HG02763 (cell line): ENCODE data around the gene AUP1.

Experiments used
- ATAC-seq: cut with Tn5 transposase; IDR thresholded peaks from one replicate; pipeline ENCODE4 v1.9.1; 2021; ENCODE audit warnings: mild to moderate bottlenecking, moderate library complexity; ENCODE audit not compliant: unreplicated experiment

Gene AUP1

GRCh38 chr2:74537140-74537539 is 7.6 kb upstream of the AUP1 start:
- ATAC-seq, result no peak

- no peak for ATAC-seq
Observed at GRCh38 chr2:74536166-74536950, 6.9 kb upstream of the AUP1 start.

GRCh38 chr2:74535440-74535965 is 6.0 kb upstream of the AUP1 start:
- ATAC-seq, result no peak

GRCh38 chr2:74534411-74534810 is 4.9 kb upstream of the AUP1 start:
- no peak for ATAC-seq

- ATAC-seq, result no peak
Observed at GRCh38 chr2:74533464-74533863, 4.0 kb upstream of the AUP1 start.

- ATAC-seq, result no peak
Observed at GRCh38 chr2:74532222-74532621, 2.7 kb upstream of the AUP1 start.

GRCh38 chr2:74531666-74532065 is 2.2 kb upstream of the AUP1 start:
- no peak for ATAC-seq

GRCh38 chr2:74530239-74531187 is 1.0 kb upstream of the AUP1 start:
- no peak for ATAC-seq

- ATAC-seq, result peak; percentile 5
Observed at GRCh38 chr2:74528600-74529356, 728 bp downstream of the AUP1 start.

GRCh38 chr2:74527741-74528140 is 1.8 kb downstream of the AUP1 start:
- ATAC-seq, result no peak

- no peak for ATAC-seq
Observed at GRCh38 chr2:74526649-74527230, 2.8 kb downstream of the AUP1 start.

GRCh38 chr2:74525717-74526648 is 3.5 kb downstream of the AUP1 start, which contains the start of gene DQX1:
TSS of gene DQX1 (minus strand) at chr2:74526231. CDS start at chr2:74525729, 502 bp downstream.
- no peak for ATAC-seq

- ATAC-seq, result no peak
Observed at GRCh38 chr2:74524955-74525716, 4.4 kb downstream of the AUP1 start.

GRCh38 chr2:74524005-74524404 is 5.5 kb downstream of the AUP1 start:
- ATAC-seq, result no peak

GRCh38 chr2:74522516-74522915 is 7.0 kb downstream of the AUP1 start:
- ATAC-seq, result no peak

- ATAC-seq, result no peak
Observed at GRCh38 chr2:74516650-74517049, 12.9 kb downstream of the AUP1 start.

- peak; percentile 77 for ATAC-seq
Observed at GRCh38 chr2:74515981-74516633, 13.4 kb downstream of the AUP1 start.
